Measurements from ENCODE around the gene CIB4. TPM values are rescaled to one million over a fixed set of nuclear protein-coding genes. Genes with fewer than 3 reads are reported as not detected.
"Not testable (repeated sequence)": the region's sequence is repeated elsewhere in the genome, so short reads cannot be mapped to it uniquely, and the experiment has no call there.

CIB4 gene
- total RNA-seq, 1 experiment from 2014 or later, result not detected

DNA sequence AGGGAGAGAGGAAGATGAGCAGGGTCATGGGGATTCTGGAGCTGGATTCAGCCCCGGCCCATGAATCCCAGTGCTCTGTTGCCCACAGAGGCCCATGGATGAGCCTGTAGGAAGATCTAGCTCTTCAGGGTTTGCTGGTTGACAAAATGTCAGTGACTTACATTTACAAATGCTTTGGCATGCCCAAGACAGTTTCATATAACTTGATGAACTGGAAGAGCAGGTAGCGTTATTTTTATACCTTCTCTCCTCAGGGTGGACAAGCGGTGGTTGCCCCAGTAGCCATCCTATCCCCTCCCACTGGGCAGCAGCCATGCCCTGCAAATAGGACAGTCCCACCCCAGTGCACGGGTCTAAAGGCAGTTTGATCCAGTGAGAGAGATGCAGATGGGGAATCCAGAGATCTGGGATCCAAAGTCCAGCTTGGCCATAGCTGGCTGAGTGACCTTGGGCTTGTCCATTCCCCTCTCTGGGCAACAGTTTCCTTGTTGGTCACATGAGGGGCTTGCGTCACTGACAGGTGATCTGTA is 29.8 kb upstream of the CIB4 start:
- H3K4me3 ChIP-seq (ENCODE audit: low read length), result no peak overlapping the region
- H3K9me2 ChIP-seq (replicated peaks; ENCODE audit: insufficient read depth, low read length), result no peaks in the 10 kb centered on the region
- no peak overlapping the region for H3K9ac ChIP-seq (ENCODE audit: low read length)
- no peaks in the 10 kb centered on the region for H3K9me3 ChIP-seq (ENCODE audit: low read length)
- H3K27ac ChIP-seq (ENCODE audit: low read length), result no peak overlapping the region
- H4K20me1 ChIP-seq (ENCODE audit: insufficient read depth, low read depth, low read length), result no peaks in the 10 kb centered on the region
- no peak overlapping the region for H2AFZ ChIP-seq (ENCODE audit: low read length)
- no peak overlapping the region for H3K4me2 ChIP-seq (ENCODE audit: low read depth, low read length, poor library complexity, severe bottlenecking)
- no peaks in the 10 kb centered on the region for H3K27me3 ChIP-seq (ENCODE audit: low read length)
- H3K79me2 ChIP-seq (ENCODE audit: low read length), result no peaks in the 10 kb centered on the region
- H3K36me3 ChIP-seq (ENCODE audit: insufficient read depth, low read length), result no peaks in the 10 kb centered on the region
- H3K4me1 ChIP-seq (ENCODE audit: low read length), result no peaks in the 10 kb centered on the region
- no peak for DNase-seq

GRCh38 chr2:26670171-26670570 is 29.0 kb upstream of the CIB4 start:
- Histone ChIP-seq H3K9me3 (ENCODE audit: low read length) (no peaks in the 10 kb centered on the region), H3K27ac (ENCODE audit: low read length) (no peak overlapping the region), H3K27me3 (ENCODE audit: low read length) (no peaks in the 10 kb centered on the region), H4K20me1 (ENCODE audit: insufficient read depth, low read depth, low read length) (no peaks in the 10 kb centered on the region), H2AFZ (ENCODE audit: low read length) (no peak overlapping the region), H3K4me2 (ENCODE audit: low read depth, low read length, poor library complexity, severe bottlenecking) (no peak overlapping the region), H3K79me2 (ENCODE audit: low read length) (no peaks in the 10 kb centered on the region), H3K36me3 (ENCODE audit: insufficient read depth, low read length) (no peaks in the 10 kb centered on the region), H3K9ac (ENCODE audit: low read length) (no peak overlapping the region), H3K4me1 (ENCODE audit: low read length) (no peaks in the 10 kb centered on the region), H3K4me3 (ENCODE audit: low read length) (no peak overlapping the region), H3K9me2 (replicated peaks; ENCODE audit: insufficient read depth, low read length) (no peaks in the 10 kb centered on the region)
- no peak for DNase-seq

GRCh38 chr2:26668856-26669750 is 27.9 kb upstream of the CIB4 start:
- no peak overlapping the region for H3K27ac ChIP-seq (ENCODE audit: low read length)
- H3K4me1 ChIP-seq (ENCODE audit: low read length), result no peaks in the 10 kb centered on the region
- H2AFZ ChIP-seq (ENCODE audit: low read length), result no peak overlapping the region
- H3K27me3 ChIP-seq (ENCODE audit: low read length), result no peaks in the 10 kb centered on the region
- no peak overlapping the region for H3K4me2 ChIP-seq (ENCODE audit: low read depth, low read length, poor library complexity, severe bottlenecking)
- H3K9me3 ChIP-seq (ENCODE audit: low read length), result no peaks in the 10 kb centered on the region
- no peaks in the 10 kb centered on the region for H3K36me3 ChIP-seq (ENCODE audit: insufficient read depth, low read length)
- H3K79me2 ChIP-seq (ENCODE audit: low read length), result no peaks in the 10 kb centered on the region
- H3K9ac ChIP-seq (ENCODE audit: low read length), result no peak overlapping the region
- H3K4me3 ChIP-seq (ENCODE audit: low read length), result no peak overlapping the region
- no peaks in the 10 kb centered on the region for H3K9me2 ChIP-seq (replicated peaks; ENCODE audit: insufficient read depth, low read length)
- H4K20me1 ChIP-seq (ENCODE audit: insufficient read depth, low read depth, low read length), result no peaks in the 10 kb centered on the region
- DNase-seq, result no peak

GRCh38 chr2:26668041-26668440 is 26.9 kb upstream of the CIB4 start:
- no peaks in the 10 kb centered on the region for H3K4me1 ChIP-seq (ENCODE audit: low read length)
- H3K36me3 ChIP-seq (ENCODE audit: insufficient read depth, low read length), result no peaks in the 10 kb centered on the region
- no peaks in the 10 kb centered on the region for H4K20me1 ChIP-seq (ENCODE audit: insufficient read depth, low read depth, low read length)
- H3K27me3 ChIP-seq (ENCODE audit: low read length), result no peaks in the 10 kb centered on the region
- H3K9ac ChIP-seq (ENCODE audit: low read length), result no peak overlapping the region
- no peaks in the 10 kb centered on the region for H3K79me2 ChIP-seq (ENCODE audit: low read length)
- H2AFZ ChIP-seq (ENCODE audit: low read length), result no peak overlapping the region
- H3K9me3 ChIP-seq (ENCODE audit: low read length), result no peaks in the 10 kb centered on the region
- no peak overlapping the region for H3K4me2 ChIP-seq (ENCODE audit: low read depth, low read length, poor library complexity, severe bottlenecking)
- H3K4me3 ChIP-seq (ENCODE audit: low read length), result no peak overlapping the region
- no peaks in the 10 kb centered on the region for H3K9me2 ChIP-seq (replicated peaks; ENCODE audit: insufficient read depth, low read length)
- DNase-seq, result no peak
- no peak overlapping the region for H3K27ac ChIP-seq (ENCODE audit: low read length)

- Histone ChIP-seq H3K9me3 (ENCODE audit: low read length) (no peaks in the 10 kb centered on the region), H3K4me2 (ENCODE audit: low read depth, low read length, poor library complexity, severe bottlenecking) (no peak overlapping the region), H4K20me1 (ENCODE audit: insufficient read depth, low read depth, low read length) (no peaks in the 10 kb centered on the region), H2AFZ (ENCODE audit: low read length) (no peak overlapping the region), H3K79me2 (ENCODE audit: low read length) (no peaks in the 10 kb centered on the region), H3K4me1 (ENCODE audit: low read length) (no peaks in the 10 kb centered on the region), H3K4me3 (ENCODE audit: low read length) (no peak overlapping the region), H3K27ac (ENCODE audit: low read length) (no peak overlapping the region), H3K27me3 (ENCODE audit: low read length) (no peaks in the 10 kb centered on the region), H3K9ac (ENCODE audit: low read length) (no peak overlapping the region), H3K36me3 (ENCODE audit: insufficient read depth, low read length) (no peaks in the 10 kb centered on the region), H3K9me2 (replicated peaks; ENCODE audit: insufficient read depth, low read length) (no peaks in the 10 kb centered on the region)
- no peak for DNase-seq
These were observed 25.5 kb upstream of the CIB4 start for GRCh38 chr2:26666671-26667070.

GRCh38 chr2:26665296-26665695 is 24.1 kb upstream of the CIB4 start:
- not testable (repeated sequence) for H3K36me3 ChIP-seq (ENCODE audit: insufficient read depth, low read length); H3K79me2 ChIP-seq (ENCODE audit: low read length); H3K27me3 ChIP-seq (ENCODE audit: low read length); DNase-seq; H3K4me1 ChIP-seq (ENCODE audit: low read length); H3K9ac ChIP-seq (ENCODE audit: low read length); H3K9me2 ChIP-seq (replicated peaks; ENCODE audit: insufficient read depth, low read length); H3K9me3 ChIP-seq (ENCODE audit: low read length); H2AFZ ChIP-seq (ENCODE audit: low read length); H4K20me1 ChIP-seq (ENCODE audit: insufficient read depth, low read depth, low read length); H3K27ac ChIP-seq (ENCODE audit: low read length); H3K4me3 ChIP-seq (ENCODE audit: low read length); H3K4me2 ChIP-seq (ENCODE audit: low read depth, low read length, poor library complexity, severe bottlenecking)

DNA sequence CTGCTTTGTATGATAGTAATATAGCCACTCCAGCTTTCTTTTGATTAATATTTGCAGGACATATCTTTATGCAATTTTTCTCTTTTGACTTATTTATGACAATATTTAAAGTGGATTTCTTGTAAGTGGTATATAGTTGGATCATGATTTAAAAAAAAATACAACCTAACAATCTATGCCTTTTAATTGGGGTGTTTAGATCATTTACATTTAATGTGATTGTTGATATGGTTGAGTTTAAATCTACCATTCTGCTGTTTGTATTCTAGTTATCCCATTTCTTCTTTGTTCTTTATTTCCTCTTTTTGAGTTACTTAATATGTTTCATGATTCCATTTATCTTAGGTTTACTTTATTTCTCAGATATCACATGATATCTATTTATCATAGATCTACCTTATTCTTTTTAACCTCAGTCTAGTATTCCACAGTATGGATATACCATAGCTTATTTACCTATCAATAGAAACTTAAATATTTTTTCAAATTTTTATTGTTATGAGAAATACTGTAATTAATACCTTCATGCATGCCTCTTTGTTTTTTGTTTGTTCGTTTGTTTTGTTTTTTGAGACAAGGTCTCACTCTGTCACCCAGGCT is 19.3 kb upstream of the CIB4 start:
- no peak overlapping the region for H3K4me2 ChIP-seq (ENCODE audit: low read depth, low read length, poor library complexity, severe bottlenecking)
- H3K27me3 ChIP-seq (ENCODE audit: low read length), result no peaks in the 10 kb centered on the region
- H3K36me3 ChIP-seq (ENCODE audit: insufficient read depth, low read length), result no peaks in the 10 kb centered on the region

GRCh38 chr2:26658691-26659346 is 17.7 kb upstream of the CIB4 start:
- H4K20me1 ChIP-seq (ENCODE audit: insufficient read depth, low read depth, low read length), result no peaks in the 10 kb centered on the region
- no peak overlapping the region for H3K9ac ChIP-seq (ENCODE audit: low read length)
- no peak overlapping the region for H3K4me2 ChIP-seq (ENCODE audit: low read depth, low read length, poor library complexity, severe bottlenecking)
- no peaks in the 10 kb centered on the region for H3K4me1 ChIP-seq (ENCODE audit: low read length)
- H3K4me3 ChIP-seq (ENCODE audit: low read length), result no peak overlapping the region
- no peaks in the 10 kb centered on the region for H3K9me2 ChIP-seq (replicated peaks; ENCODE audit: insufficient read depth, low read length)
- no peak overlapping the region for H3K27ac ChIP-seq (ENCODE audit: low read length)
- no peaks in the 10 kb centered on the region for H3K36me3 ChIP-seq (ENCODE audit: insufficient read depth, low read length)
- DNase-seq, result no peak
- no peak overlapping the region for H2AFZ ChIP-seq (ENCODE audit: low read length)
- peaks cover 9% of the 10 kb centered on the region; the same call in 1 of the 2 replicates for H3K9me3 ChIP-seq (ENCODE audit: low read length)
- no peaks in the 10 kb centered on the region for H3K79me2 ChIP-seq (ENCODE audit: low read length)
- H3K27me3 ChIP-seq (ENCODE audit: low read length), result no peaks in the 10 kb centered on the region

More for the DNA sequence above, 19.3 kb upstream of the CIB4 start:
- no peaks in the 10 kb centered on the region for H3K9me2 ChIP-seq (replicated peaks; ENCODE audit: insufficient read depth, low read length)
- no peak overlapping the region for H3K27ac ChIP-seq (ENCODE audit: low read length)
- no peaks in the 10 kb centered on the region for H3K79me2 ChIP-seq (ENCODE audit: low read length)
- DNase-seq, result no peak
- H3K9ac ChIP-seq (ENCODE audit: low read length), result no peak overlapping the region
- peaks cover 9% of the 10 kb centered on the region; the same call in 1 of the 2 replicates for H3K9me3 ChIP-seq (ENCODE audit: low read length)
- no peak overlapping the region for H2AFZ ChIP-seq (ENCODE audit: low read length)
- no peak overlapping the region for H3K4me3 ChIP-seq (ENCODE audit: low read length)
- no peaks in the 10 kb centered on the region for H4K20me1 ChIP-seq (ENCODE audit: insufficient read depth, low read depth, low read length)
- H3K4me1 ChIP-seq (ENCODE audit: low read length), result no peaks in the 10 kb centered on the region

All from Karpas-422 (cell line).